Hepatocyte (in vitro differentiated cells): ENCODE data around the gene ACO2. TPM values are rescaled to one million over a fixed set of nuclear protein-coding genes. Genes with fewer than 3 reads are reported as not detected.
A peak's percentile ranks its signal among the peaks of the same experiment; 100 is the strongest.

ENCODE experiments used
- DNase-seq: peaks from one replicate; pipeline ENCODE4 v3.0.0-alpha.2; 2016; ENCODE audit warnings: low spot score
- H2AFZ ChIP-seq: fragments of 200-600 bp; sonication (generic); 2 replicates; pipeline ENCODE4 v1.6.0; 2016; ENCODE audit warnings: antibody characterized with exemption, mild to moderate bottlenecking
- H3K27ac ChIP-seq: fragments of 200-600 bp; sonication (generic); 2 replicates; pipeline ENCODE4 v1.5.1; 2016; ENCODE audit warnings: mild to moderate bottlenecking
- H3K27me3 ChIP-seq: fragments of 200-600 bp; sonication (generic); 2 replicates; pipeline ENCODE4 v1.6.1; 2016
- H3K36me3 ChIP-seq: fragments of 200-600 bp; sonication (generic); replicated peaks from 2 replicates; pipeline ENCODE4 v1.5.1; 2016; ENCODE audit warnings: low read depth; ENCODE audit not compliant: insufficient read depth
- H3K4me1 ChIP-seq: fragments of 200-600 bp; sonication (generic); 2 replicates; pipeline ENCODE4 v1.5.1; 2016; ENCODE audit warnings: mild to moderate bottlenecking, moderate library complexity; ENCODE audit not compliant: insufficient read depth
- H3K4me2 ChIP-seq: fragments of 200-600 bp; sonication (generic); 2 replicates; pipeline ENCODE4 v1.6.0; 2016
- H3K4me3 ChIP-seq: fragments of 200-600 bp; sonication (generic); 2 replicates; pipeline ENCODE4 v1.5.1; 2016; ENCODE audit warnings: mild to moderate bottlenecking
- H3K79me2 ChIP-seq: fragments of 200-600 bp; sonication (generic); 2 replicates; pipeline ENCODE4 v1.6.0; 2017; ENCODE audit warnings: mild to moderate bottlenecking
- H3K9me2 ChIP-seq: fragments of 200-600 bp; sonication (generic); replicated peaks from 2 replicates; pipeline ENCODE4 v1.6.0; 2017; ENCODE audit warnings: mild to moderate bottlenecking; ENCODE audit not compliant: insufficient read depth
- H3K9me3 ChIP-seq: fragments of 200-600 bp; sonication (generic); 2 replicates; pipeline ENCODE4 v1.5.1; 2016; ENCODE audit warnings: low read depth, mild to moderate bottlenecking
- H4K20me1 ChIP-seq: fragments of 200-600 bp; sonication (generic); 2 replicates; pipeline ENCODE4 v1.6.0; 2016; ENCODE audit warnings: mild to moderate bottlenecking; ENCODE audit not compliant: insufficient read depth, poor library complexity, severe bottlenecking
- EZH2 ChIP-seq: fragments of 200-600 bp; sonication (generic); IDR thresholded peaks from 2 replicates; pipeline ENCODE4 v1.6.1; 2016; ENCODE audit warnings: antibody characterized with exemption, mild to moderate bottlenecking, borderline replicate concordance
- EZH2phosphoT487 ChIP-seq: fragments of 200-600 bp; sonication (generic); IDR thresholded peaks from one replicate; pipeline ENCODE4 v1.6.1; 2018; ENCODE audit warnings: antibody characterized with exemption, mild to moderate bottlenecking, low read depth, moderate library complexity; ENCODE audit not compliant: unreplicated experiment, severe bottlenecking
- WGBS: methylation state at CpG from one replicate; pipeline ENCODE4 v1.1.6; 2016; ENCODE audit warnings: low lambda C conversion rate; ENCODE audit errors: missing lambda C conversion rate; 5-methylcytosine and 5-hydroxymethylcytosine counted together
- polyA plus RNA-seq: library from polyadenylated mRNA; unstranded; fragments of >200 nt; fragmentation: Nextera tagmentation; extraction: Ambion mirVana; gene quantifications from 2 replicates; pipeline ENCODE4 v1.2.1, GENCODE V29; 2016
- total RNA-seq: library from RNA; depleted of rRNA; stranded (reverse); fragments of >200 nt; gene quantifications from 2 replicates; pipeline ENCODE4 v1.2.3, GENCODE V29; 2014
- TF ChIP-seq, protein P1 (sequence below): fragments of 200-600 bp; sonication (generic); IDR thresholded peaks from 2 replicates; pipeline ENCODE4 v1.5.1; 2016; ENCODE audit warnings: antibody characterized with exemption, mild to moderate bottlenecking; ENCODE audit not compliant: poor library complexity

Gene ACO2
- total and polyA plus RNA-seq, 2 experiments from 2014 or later: 129 to 196 TPM

DNA sequence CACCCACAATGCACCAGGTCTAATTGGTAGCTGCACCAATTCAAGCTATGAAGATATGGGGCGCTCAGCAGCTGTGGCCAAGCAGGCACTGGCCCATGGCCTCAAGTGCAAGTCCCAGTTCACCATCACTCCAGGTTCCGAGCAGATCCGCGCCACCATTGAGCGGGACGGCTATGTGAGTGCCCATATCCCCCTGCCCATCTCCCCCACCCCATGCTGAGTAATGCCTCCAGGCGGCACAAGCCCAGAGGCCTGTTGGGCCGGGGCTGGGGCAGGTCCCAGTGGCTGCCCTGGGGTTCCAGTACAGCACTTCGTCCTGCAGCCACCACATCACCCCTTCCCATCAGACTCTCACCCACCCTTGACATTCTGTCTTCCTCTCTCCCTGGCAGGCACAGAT is 53.9 kb downstream of the ACO2 start:
- no peak for DNase-seq
- H2AFZ ChIP-seq: no peak overlapping the region
- no peaks in the 10 kb centered on the region for H3K9me3 ChIP-seq
- no peaks in the 10 kb centered on the region for H4K20me1 ChIP-seq
- peak overlapping the region; percentile 78 for H3K27ac ChIP-seq
- no peaks in the 10 kb centered on the region for H3K79me2 ChIP-seq
- H3K9me2 ChIP-seq: no peaks in the 10 kb centered on the region
- no peak overlapping the region for H3K4me3 ChIP-seq
- WGBS: 94% methylated on average over 8 of the region's 9 CpGs
- H3K4me1 ChIP-seq: no peaks in the 10 kb centered on the region
- no peak for TF ChIP-seq EZH2
- TF ChIP-seq, protein P1, sequence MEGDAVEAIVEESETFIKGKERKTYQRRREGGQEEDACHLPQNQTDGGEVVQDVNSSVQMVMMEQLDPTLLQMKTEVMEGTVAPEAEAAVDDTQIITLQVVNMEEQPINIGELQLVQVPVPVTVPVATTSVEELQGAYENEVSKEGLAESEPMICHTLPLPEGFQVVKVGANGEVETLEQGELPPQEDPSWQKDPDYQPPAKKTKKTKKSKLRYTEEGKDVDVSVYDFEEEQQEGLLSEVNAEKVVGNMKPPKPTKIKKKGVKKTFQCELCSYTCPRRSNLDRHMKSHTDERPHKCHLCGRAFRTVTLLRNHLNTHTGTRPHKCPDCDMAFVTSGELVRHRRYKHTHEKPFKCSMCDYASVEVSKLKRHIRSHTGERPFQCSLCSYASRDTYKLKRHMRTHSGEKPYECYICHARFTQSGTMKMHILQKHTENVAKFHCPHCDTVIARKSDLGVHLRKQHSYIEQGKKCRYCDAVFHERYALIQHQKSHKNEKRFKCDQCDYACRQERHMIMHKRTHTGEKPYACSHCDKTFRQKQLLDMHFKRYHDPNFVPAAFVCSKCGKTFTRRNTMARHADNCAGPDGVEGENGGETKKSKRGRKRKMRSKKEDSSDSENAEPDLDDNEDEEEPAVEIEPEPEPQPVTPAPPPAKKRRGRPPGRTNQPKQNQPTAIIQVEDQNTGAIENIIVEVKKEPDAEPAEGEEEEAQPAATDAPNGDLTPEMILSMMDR: no peak
- no peak overlapping the region for H3K4me2 ChIP-seq
- no peaks in the 10 kb centered on the region for H3K36me3 ChIP-seq
- no peaks in the 10 kb centered on the region for H3K27me3 ChIP-seq

DNA sequence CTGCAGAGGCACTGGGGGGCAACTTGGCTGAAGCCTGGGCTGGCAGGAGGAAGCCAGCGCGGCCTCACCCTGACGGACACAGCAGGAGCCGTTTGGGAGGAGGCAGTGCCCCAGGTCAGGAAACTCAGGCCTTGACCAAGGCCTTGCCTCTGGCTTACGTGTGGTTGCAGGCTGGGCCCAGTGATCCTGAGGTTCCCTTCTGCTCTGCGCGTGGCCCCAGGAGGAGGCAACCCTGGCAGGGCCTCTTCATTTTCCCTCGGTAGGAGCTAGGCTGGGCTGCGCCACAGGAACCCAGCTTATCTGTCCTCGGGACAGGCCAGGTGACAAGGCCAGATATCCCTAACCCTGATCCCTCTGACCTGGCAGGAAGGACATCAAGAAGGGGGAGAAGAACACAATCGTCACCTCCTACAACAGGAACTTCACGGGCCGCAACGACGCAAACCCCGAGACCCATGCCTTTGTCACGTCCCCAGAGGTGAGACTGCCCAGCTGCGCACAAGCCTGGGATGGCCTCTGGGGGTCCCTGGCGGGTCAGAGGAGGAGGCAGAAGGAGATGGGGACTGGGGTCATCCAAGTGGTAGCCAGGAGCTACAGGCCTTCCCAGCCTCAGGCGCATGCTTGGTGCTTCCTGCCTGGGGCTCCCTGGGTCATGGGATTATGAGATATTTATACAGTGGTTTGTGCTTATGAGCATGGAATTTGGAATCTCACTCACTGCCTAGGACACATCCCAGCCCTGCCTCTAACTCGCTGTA is 54.7 kb downstream of the ACO2 start:
- Histone ChIP-seq H3K9me3 (no peaks in the 10 kb centered on the region), H3K4me1 (no peaks in the 10 kb centered on the region), H2AFZ (no peak overlapping the region), H3K79me2 (no peaks in the 10 kb centered on the region), H3K27me3 (no peaks in the 10 kb centered on the region), H3K4me2 (no peak overlapping the region), H3K9me2 (no peaks in the 10 kb centered on the region), H3K36me3 (no peaks in the 10 kb centered on the region), H3K4me3 (no peak overlapping the region), H4K20me1 (no peaks in the 10 kb centered on the region), H3K27ac (peak overlapping the region; percentile 78)
- DNase-seq: no peak
- TF ChIP-seq, protein P1: no peak
- no peak for TF ChIP-seq EZH2
- WGBS: 91% methylated on average over 20 of the region's 21 CpGs

DNA sequence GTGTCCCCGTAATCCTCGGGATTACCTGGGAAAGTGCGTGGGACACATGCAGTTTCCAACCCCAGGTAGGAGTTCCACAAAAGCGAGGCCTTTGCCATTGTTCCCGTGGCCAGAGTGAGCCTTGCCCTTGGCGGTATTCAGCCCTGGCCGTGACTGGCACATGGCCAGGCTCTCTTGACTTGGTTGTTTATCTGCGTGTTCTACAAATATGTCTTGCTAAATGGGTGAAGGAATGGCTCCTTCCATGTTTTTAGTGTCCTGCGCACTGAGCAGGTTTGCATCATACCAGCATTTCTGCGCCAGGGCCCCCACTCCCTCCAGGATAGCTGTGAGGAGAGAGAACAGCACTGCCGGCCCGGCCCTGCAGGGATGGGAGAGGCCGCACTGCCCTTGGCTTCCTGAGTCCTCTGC is 55.3 kb downstream of the ACO2 start:
- Histone ChIP-seq H3K9me3 (no peaks in the 10 kb centered on the region), H3K79me2 (no peaks in the 10 kb centered on the region), H3K4me2 (no peak overlapping the region), H3K36me3 (no peaks in the 10 kb centered on the region), H4K20me1 (no peaks in the 10 kb centered on the region), H3K27ac (peak overlapping the region; percentile 78), H2AFZ (no peak overlapping the region), H3K4me3 (no peak overlapping the region), H3K27me3 (no peaks in the 10 kb centered on the region), H3K4me1 (no peaks in the 10 kb centered on the region), H3K9me2 (no peaks in the 10 kb centered on the region)
- WGBS: 84% methylated on average over 13 of the region's 13 CpGs
- no peak for DNase-seq
- TF ChIP-seq, protein P1: no peak
- no peak for TF ChIP-seq EZH2
- no peak for TF ChIP-seq EZH2phosphoT487
